ENCODE measurements around the gene BEST4.

- TF ChIP-seq POLR2A (IDR thresholded peaks at IDR 0.05) (no peak), CTCF (IDR thresholded peaks at IDR 0.05 in 4 of 5, conservative IDR thresholded peaks at IDR 0.05 in 1 of 5) (no peak)
Measured at GRCh38 chr1:44785501-44786137, 2.4 kb downstream of the BEST4 start.
